Parathyroid adenoma (tissue), 2 donors: ENCODE measurements around the gene TNS3.

Source experiments
- H2AFZ ChIP-seq: fragments of 300-600 bp; sonication (generic); one replicate; pipeline ENCODE4 v1.7.0; 2017; ENCODE audit warnings: antibody characterized with exemption, mild to moderate bottlenecking
- H3K27ac ChIP-seq: fragments of 300-600 bp; sonication (generic); one replicate; pipeline ENCODE4 v1.7.0; 2017
- H3K27me3 ChIP-seq: fragments of 300-600 bp; sonication (generic); one replicate; pipeline ENCODE4 v1.7.0; 2017; ENCODE audit warnings: low read length; ENCODE audit not compliant: control insufficient read depth, insufficient read depth
- H3K36me3 ChIP-seq: fragments of 300-600 bp; sonication (generic); one replicate; pipeline ENCODE4 v1.7.0; 2017; ENCODE audit warnings: low read length; ENCODE audit not compliant: control insufficient read depth, insufficient read depth
- H3K4me1 ChIP-seq: fragments of 300-600 bp; sonication (generic); one replicate; pipeline ENCODE4 v1.7.0; 2017; ENCODE audit warnings: control low read depth
- H3K4me2 ChIP-seq: fragments of 300-600 bp; sonication (generic); one replicate; pipeline ENCODE4 v1.7.0; 2017; ENCODE audit warnings: low read length
- H3K4me3 ChIP-seq: fragments of 300-600 bp; sonication (generic); one replicate; pipeline ENCODE4 v1.7.0; 2017; ENCODE audit warnings: low read depth, low read length
- H3K79me2 ChIP-seq: fragments of 300-600 bp; sonication (generic); one replicate; pipeline ENCODE4 v1.7.0; 2017; ENCODE audit warnings: control low read depth
- H3K9ac ChIP-seq: fragments of 300-600 bp; sonication (generic); one replicate; pipeline ENCODE4 v1.7.0; 2017; ENCODE audit warnings: mild to moderate bottlenecking
- H3K9me3 ChIP-seq: fragments of 300-600 bp; sonication (generic); one replicate; pipeline ENCODE4 v1.7.0; 2017; ENCODE audit warnings: low read length; ENCODE audit not compliant: control insufficient read depth
- TF ChIP-seq, protein P1 (sequence below): fragments of 300-600 bp; sonication (generic); IDR thresholded peaks from one replicate; pipeline ENCODE4 v1.7.0; 2017; ENCODE audit warnings: antibody characterized with exemption, mild to moderate bottlenecking
- donor health status: primary hyperparathyroidism.

TNS3 gene

DNA sequence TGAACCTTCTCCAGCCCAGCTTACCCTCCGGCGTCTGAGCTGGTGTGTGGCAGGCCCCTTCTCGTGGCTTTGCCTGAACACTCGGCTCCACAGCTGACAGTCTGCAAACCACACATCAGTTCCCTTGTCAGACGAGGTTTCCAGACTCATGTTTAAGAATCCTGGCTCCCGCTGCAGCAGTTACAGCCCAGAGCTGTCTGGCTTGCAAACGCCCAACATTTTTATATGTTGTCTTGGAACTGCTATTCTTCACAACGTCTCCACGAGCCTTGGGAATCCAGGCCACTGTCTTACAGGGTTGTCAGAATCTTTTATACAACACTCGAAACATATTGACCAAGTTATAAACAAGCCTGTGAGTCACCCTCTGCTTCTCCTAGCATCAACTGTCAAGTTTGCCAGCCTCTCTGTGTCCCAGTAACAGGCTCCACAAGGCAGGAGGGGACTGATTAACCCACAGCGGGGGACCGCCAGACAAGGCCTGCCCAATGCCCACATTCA, 68.1 kb downstream of the TNS3 start:
- H3K4me1 ChIP-seq = peaks cover 11% of the 10 kb centered on the region
- no peak overlapping the region for H3K4me3 ChIP-seq
- peak overlapping the region; percentile 31 for H3K27ac ChIP-seq
- no peak overlapping the region for H3K9ac ChIP-seq
- H3K27me3 ChIP-seq = no peaks in the 10 kb centered on the region
- peaks cover 10% of the 10 kb centered on the region for H3K79me2 ChIP-seq
- H2AFZ ChIP-seq = peak overlapping the region; percentile 59
- H3K36me3 ChIP-seq = no peaks in the 10 kb centered on the region
- peak overlapping the region; percentile 25 for H3K4me2 ChIP-seq
- H3K9me3 ChIP-seq = no peaks in the 10 kb centered on the region
- TF ChIP-seq, protein P1, sequence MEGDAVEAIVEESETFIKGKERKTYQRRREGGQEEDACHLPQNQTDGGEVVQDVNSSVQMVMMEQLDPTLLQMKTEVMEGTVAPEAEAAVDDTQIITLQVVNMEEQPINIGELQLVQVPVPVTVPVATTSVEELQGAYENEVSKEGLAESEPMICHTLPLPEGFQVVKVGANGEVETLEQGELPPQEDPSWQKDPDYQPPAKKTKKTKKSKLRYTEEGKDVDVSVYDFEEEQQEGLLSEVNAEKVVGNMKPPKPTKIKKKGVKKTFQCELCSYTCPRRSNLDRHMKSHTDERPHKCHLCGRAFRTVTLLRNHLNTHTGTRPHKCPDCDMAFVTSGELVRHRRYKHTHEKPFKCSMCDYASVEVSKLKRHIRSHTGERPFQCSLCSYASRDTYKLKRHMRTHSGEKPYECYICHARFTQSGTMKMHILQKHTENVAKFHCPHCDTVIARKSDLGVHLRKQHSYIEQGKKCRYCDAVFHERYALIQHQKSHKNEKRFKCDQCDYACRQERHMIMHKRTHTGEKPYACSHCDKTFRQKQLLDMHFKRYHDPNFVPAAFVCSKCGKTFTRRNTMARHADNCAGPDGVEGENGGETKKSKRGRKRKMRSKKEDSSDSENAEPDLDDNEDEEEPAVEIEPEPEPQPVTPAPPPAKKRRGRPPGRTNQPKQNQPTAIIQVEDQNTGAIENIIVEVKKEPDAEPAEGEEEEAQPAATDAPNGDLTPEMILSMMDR = no peak

DNA sequence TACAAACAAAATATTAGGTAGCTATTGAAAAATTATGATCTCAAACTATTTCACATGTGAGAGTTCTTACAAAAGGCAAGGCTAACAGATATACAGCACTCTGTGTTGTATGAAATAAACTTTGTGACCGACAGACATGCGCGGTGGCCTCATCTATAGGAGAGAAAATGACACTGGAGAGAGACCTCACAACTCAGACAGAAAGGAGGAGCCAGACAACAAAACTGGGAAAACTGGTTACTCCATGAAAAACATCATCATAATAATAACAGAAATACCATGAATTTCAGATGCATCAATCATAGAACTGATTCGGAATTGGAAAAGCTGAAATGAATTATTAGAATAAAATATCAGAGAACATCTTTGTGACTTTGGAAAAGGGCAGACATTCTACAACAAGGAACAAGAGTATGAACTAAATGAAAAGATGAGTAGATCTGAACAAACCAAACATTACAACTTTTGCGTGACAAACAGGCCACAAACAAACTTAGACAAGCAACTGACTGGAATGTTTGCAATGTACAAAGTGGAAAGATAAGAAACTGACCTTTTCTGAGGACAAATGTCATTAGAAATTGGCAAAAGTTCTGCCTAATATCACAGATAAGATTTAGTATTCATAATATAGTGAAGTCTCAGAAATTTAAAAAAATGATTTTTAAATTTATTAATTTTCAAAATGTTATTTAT, 69.3 kb downstream of the TNS3 start:
- H3K79me2 ChIP-seq = peaks cover 15% of the 10 kb centered on the region
- no peak overlapping the region for H2AFZ ChIP-seq
- peaks cover 20% of the 10 kb centered on the region for H3K4me1 ChIP-seq
- H3K9ac ChIP-seq = no peak overlapping the region
- H3K36me3 ChIP-seq = no peaks in the 10 kb centered on the region
- H3K27ac ChIP-seq = peak overlapping the region; percentile 51
- peak overlapping the region; percentile 15 for H3K4me2 ChIP-seq
- no peaks in the 10 kb centered on the region for H3K27me3 ChIP-seq
- no peak overlapping the region for H3K4me3 ChIP-seq
- TF ChIP-seq, protein P1 = no peak
- H3K9me3 ChIP-seq = no peaks in the 10 kb centered on the region

DNA sequence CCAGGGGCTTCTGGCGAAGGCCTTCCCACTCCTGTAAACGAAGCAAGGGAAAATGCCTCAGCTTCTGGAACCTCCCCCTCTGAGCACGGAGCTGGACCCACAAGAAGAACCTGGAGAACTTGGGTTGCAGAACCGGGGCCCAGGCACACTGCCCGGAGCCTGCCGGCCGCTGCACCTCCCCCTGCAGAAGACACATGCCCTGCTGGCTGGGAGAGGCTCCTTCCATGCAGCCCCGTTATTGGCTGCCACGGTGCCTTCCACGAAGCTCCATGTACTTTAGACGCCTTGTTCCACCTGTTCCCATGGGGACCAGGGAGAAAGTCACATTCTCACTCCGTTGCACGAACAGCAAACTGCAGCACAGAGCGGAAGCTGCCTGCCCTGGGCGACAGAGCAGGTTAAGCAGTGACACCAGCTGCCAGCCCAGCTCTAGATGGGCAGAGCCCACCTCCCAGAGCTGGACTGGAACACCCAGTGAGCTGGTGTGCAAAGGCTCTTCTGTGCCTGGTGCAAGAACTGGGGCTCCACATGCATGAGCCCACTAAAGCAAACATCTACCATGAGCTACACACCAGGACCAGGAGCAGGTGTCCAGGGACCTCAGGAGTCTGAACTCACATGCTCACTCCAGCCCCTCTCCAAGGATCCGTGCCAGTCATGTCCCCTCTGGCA, 70.1 kb downstream of the TNS3 start:
- Histone ChIP-seq H3K4me3 (no peak overlapping the region), H3K36me3 (no peaks in the 10 kb centered on the region), H3K27ac (peak overlapping the region; percentile 51), H2AFZ (peak overlapping the region; percentile 64), H3K4me2 (no peak overlapping the region), H3K9me3 (no peaks in the 10 kb centered on the region), H3K9ac (no peak overlapping the region), H3K27me3 (no peaks in the 10 kb centered on the region), H3K79me2 (peaks cover 17% of the 10 kb centered on the region), H3K4me1 (peaks cover 28% of the 10 kb centered on the region)
- TF ChIP-seq, protein P1 = no peak

DNA sequence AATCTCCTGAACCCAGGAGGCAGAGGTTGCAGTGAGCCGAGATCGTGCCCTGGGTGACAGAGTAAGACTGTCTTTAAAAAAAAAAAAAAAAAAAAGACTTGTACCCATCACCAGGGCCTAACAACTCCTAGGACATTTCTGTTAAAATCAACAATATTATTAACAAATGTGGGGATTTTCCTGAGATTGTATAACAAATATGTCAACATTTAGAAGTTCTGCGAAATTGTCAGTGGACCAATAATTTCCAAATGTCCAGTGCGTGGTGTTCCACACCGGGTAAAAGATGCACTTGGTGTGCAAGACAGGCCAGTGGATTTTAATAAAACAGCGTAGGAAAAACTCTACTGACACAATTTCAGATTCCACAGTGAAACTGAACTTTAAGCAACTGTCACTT, 71.1 kb downstream of the TNS3 start:
- H3K27ac ChIP-seq = no peak overlapping the region
- peaks cover 30% of the 10 kb centered on the region for H3K4me1 ChIP-seq
- H3K4me3 ChIP-seq = no peak overlapping the region
- TF ChIP-seq, protein P1 = no peak
- no peaks in the 10 kb centered on the region for H3K36me3 ChIP-seq
- no peak overlapping the region for H2AFZ ChIP-seq
- no peaks in the 10 kb centered on the region for H3K9me3 ChIP-seq
- peaks cover 14% of the 10 kb centered on the region for H3K79me2 ChIP-seq
- no peak overlapping the region for H3K9ac ChIP-seq
- H3K4me2 ChIP-seq = no peak overlapping the region
- no peaks in the 10 kb centered on the region for H3K27me3 ChIP-seq
